GM13977 (cell line): Measurements from ENCODE around the gene UGGT2.
"Not testable (repeated sequence)": the region's sequence is repeated elsewhere in the genome, so short reads cannot be mapped to it uniquely, and the experiment has no call there.

Source experiments
- DNase-seq: peaks from one replicate; pipeline ENCODE4 v3.0.0; 2012; ENCODE audit warnings: low spot score
- in situ Hi-C: fragments of 300-500 bp; cut with MboI; formaldehyde crosslinking; loops from one replicate; pipeline ENCODE4 v1.12.0; 2022; ENCODE audit warnings: low sequenced_read_pairs, low pct_unique_long_range_greater_than_20kb, mixed read lengths, inconsistent platforms; ENCODE audit not compliant: unreplicated experiment
- TF ChIP-seq, protein P1 (sequence below): IDR thresholded peaks from 2 replicates; pipeline ENCODE4 v1.5.1; 2012; ENCODE audit warnings: mild to moderate bottlenecking, control low read depth; ENCODE audit not compliant: insufficient read depth; ENCODE audit errors: extremely low read depth, missing control alignments

The UGGT2 gene

DNA sequence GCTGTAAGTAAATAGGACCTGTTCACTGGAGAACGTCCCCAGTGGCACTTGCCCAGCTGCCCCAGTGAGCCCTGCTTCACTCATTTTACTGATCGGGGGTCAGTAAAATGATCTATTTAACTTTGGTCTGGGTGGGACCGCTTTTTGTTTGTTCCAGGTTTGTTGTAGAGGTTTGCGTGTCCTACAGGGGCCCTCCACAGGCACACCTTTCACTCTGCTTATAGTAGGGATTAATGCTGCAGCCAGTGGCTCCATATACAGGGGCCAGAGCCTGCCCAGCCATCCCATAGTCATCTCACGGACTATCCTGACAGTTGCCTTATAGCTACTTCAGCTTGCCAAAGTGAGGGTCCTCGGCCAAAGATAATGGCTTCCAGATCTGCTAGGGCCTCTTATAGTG is 272.2 kb downstream of the UGGT2 start:
- in situ Hi-C loops: no loop called here
- TF ChIP-seq, protein P1, sequence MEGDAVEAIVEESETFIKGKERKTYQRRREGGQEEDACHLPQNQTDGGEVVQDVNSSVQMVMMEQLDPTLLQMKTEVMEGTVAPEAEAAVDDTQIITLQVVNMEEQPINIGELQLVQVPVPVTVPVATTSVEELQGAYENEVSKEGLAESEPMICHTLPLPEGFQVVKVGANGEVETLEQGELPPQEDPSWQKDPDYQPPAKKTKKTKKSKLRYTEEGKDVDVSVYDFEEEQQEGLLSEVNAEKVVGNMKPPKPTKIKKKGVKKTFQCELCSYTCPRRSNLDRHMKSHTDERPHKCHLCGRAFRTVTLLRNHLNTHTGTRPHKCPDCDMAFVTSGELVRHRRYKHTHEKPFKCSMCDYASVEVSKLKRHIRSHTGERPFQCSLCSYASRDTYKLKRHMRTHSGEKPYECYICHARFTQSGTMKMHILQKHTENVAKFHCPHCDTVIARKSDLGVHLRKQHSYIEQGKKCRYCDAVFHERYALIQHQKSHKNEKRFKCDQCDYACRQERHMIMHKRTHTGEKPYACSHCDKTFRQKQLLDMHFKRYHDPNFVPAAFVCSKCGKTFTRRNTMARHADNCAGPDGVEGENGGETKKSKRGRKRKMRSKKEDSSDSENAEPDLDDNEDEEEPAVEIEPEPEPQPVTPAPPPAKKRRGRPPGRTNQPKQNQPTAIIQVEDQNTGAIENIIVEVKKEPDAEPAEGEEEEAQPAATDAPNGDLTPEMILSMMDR: no peak
- no peak for DNase-seq

DNA sequence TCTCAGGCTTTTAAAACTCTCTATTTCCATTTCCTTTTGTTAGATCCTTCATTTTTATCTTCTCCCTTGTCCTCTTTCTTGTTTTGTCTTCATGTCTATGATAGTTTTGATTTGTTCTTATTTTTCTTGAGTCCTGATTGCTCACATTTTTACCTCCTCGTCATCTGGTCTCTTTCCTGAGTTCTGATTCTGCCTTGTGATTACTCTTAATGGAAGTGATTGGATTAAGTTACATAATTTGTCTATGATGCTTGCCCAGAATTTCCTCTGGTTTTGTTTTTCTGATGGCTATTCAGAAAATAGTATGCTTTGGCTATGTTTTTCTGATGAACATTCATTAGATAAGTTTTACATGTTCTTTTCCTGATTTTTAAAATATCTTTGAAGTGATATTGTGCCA is 273.7 kb downstream of the UGGT2 start:
- TF ChIP-seq, protein P1: no peak
- in situ Hi-C loops: no loop called here
- no peak for DNase-seq

DNA sequence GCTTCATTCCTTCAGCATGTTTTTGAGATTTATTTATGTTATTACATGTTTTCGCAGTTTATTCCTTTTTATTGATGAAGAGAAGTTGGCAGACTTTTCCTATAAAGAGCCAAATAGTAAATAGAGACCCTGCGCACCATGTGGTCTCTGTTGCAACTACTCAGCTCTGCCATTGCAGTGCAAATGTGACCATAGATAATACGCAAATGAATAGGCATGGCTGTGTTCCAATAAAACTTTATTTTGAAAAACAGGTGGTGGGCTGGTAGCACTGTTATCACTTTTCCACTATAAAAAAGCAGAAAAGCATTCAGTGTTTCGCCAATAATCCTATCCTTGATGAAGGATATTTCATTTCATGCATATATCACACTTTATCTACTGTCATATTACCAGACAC is 281.3 kb downstream of the UGGT2 start:
- TF ChIP-seq, protein P1: no peak
- DNase-seq: no peak
- in situ Hi-C loops: no loop called here

DNA sequence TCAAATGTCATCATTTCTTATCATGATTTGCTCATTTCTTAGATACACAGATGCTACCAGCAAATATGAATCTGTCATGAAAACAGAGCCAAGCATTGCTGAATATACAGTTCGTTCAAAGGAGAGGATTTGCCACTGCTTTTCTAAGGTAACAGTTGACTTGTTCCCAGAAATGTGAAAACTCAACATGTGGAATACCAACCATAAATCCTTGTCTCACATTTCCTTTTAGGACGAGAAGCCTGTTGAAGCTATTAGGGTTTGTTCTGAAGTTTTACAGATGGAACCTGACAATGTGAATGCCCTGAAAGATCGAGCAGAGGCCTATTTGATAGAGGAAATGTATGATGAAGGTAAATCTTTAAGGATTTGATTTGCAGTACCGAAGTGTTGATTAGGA is 289.6 kb downstream of the UGGT2 start:
- TF ChIP-seq, protein P1: no peak
- DNase-seq: no peak
- in situ Hi-C loops: no loop called here

DNA sequence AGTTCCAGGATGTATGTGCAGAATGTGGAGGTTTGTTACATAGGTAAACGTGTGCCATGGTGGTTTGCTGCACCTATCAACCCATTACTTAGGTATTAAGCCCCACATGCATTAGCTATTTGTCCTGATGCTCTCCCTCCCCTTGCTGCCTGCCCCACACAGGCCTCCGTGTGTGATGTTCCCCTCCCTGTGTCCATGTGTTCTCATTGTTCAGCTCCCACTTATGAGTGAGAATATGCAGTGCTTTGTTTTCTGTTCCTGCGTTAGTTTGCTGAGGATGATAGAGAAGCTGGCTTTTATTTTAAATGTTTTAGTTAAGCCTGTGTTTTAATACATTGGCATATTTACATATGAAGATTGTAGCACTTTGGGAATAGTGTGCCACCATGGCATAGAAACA is 290.6 kb downstream of the UGGT2 start:
- DNase-seq, in situ Hi-C loops: not testable (repeated sequence)

DNA sequence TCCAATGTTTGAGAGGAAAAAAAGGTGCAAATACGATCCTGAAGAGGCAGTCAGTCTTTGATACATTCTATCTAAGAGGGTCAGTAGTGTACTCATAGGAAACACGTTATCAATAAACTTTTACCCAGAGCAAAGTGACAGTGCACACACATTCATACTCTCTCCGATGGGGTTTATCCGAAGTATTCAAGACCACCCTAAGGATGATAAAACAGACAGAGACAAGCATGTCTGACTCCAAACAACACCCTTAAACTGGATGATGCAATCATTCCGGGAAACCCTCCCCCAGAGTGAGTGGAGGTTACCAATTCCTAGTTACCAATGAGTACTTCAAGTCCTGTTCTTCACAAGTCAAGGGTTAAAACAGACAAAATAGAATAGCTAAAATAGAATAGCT is 297.1 kb downstream of the UGGT2 start:
- in situ Hi-C loops: no loop called here
- DNase-seq: no peak
- TF ChIP-seq, protein P1: no peak

DNA sequence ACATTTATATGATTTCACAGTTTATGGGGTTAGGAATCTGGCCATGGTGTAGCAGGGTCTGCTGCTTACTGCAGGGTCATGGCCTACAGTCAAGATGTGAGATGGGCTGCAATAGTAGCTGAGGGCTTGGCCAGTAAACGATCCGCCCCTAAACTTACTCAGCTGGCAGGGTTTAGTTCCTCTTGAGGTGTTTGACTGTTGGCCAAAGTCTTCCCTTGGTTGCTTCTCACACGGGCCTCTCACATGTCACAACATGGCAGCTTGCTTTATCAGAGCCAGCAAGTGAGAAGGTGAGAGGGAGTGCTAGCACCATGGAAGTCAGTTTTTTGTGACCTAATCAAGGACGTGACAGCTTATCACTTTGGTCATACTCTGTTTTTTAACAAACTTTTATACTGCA is 299.1 kb downstream of the UGGT2 start:
- in situ Hi-C loops: no loop called here
- DNase-seq: no peak
- TF ChIP-seq, protein P1: no peak

DNA sequence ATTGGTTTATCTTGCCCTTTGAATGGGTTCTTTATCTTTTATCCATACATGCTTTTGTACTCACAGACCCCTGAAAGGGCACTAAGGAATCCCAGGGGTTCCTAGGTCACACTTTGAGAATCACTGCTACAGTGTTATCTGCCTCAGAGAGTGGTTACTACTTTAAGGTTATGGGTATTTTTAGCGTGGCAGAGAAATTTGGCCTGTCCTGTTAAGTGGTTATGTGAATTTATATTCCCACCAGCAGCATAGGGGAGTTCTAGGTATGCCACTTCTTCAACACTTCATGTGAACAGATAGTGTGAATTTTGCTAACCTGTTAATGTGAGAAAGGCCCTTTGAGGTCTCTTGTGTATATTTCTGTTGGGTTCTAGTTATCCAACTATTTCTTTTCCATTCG is 300.5 kb downstream of the UGGT2 start:
- TF ChIP-seq, protein P1: no peak
- no peak for DNase-seq
- in situ Hi-C loops: no loop called here
